RPMI7951 (cell line): ENCODE results near the gene ICAM4. TPM values are rescaled to one million over a fixed set of nuclear protein-coding genes. Genes with fewer than 3 reads are reported as not detected.
A peak's percentile ranks its signal among the peaks of the same experiment; 100 is the strongest.
"Not testable (repeated sequence)": the region's sequence is repeated elsewhere in the genome, so short reads cannot be mapped to it uniquely, and the experiment has no call there.

Experiments
- DNase-seq: peaks from one replicate; pipeline ENCODE4 v3.0.0-alpha.2; 2012; ENCODE audit warnings: low read depth
- total RNA-seq: library from RNA; depleted of rRNA; stranded (reverse); fragments of >200 nt; shearing (Covaris generic); gene quantifications from 2 replicates; pipeline ENCODE4 v1.2.3, GENCODE V29; 2014

The ICAM4 gene
- total RNA-seq, 1 experiment from 2014 or later: 0.24 TPM

DNA sequence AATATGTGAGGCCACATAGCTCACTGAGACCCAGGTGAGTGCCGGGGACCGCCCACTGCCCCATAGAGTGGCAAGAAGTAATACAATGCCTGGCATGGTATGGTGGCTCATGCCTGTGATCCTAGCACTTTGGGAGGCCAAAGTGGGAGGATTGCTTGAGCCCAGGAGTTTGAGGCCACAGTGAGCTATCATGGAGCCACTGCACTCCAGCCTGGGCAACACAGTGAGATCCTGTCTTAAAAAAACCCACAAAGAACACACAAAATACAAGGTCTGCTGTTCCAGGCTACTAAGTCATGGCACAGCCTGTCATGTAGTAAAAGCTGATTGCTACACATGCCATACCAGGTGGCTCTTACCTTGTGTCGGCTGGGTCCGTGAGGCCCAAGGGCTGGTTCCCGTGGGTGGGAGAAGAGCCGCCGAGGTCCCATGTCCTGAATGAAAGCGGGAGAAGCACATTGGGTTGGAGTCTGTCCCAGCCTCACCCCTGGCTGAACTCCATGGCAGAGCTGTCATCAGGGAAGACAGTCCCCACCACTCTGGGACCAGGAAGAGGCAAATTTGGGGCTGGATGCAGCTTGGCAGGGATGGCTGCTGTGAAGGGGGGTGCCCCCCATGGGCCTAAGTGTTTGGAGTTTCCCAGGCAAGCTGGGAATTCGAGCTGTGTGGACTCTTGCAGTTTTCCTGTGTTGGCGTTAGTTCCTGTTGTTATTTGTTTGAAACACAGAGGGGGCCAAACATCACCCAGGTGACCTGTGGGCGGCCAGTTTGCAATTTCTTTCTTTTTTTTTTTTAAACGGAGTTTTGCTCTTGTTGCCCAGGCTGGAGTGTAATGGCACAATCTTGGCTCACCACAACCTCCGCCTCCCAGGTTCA lies 32.3 kb downstream of the ICAM4 start:
- no peak for DNase-seq

- DNase-seq: no peak
Measured at GRCh38 chr19:10320602-10321416, 34.1 kb downstream of the ICAM4 start.

GRCh38 chr19:10321417-10321797 lies 34.7 kb downstream of the ICAM4 start:
- DNase-seq: no peak

GRCh38 chr19:10321874-10322835 lies 35.4 kb downstream of the ICAM4 start:
- no peak for DNase-seq

- no peak for DNase-seq
Measured at GRCh38 chr19:10325732-10326131, 39.0 kb downstream of the ICAM4 start.

DNA sequence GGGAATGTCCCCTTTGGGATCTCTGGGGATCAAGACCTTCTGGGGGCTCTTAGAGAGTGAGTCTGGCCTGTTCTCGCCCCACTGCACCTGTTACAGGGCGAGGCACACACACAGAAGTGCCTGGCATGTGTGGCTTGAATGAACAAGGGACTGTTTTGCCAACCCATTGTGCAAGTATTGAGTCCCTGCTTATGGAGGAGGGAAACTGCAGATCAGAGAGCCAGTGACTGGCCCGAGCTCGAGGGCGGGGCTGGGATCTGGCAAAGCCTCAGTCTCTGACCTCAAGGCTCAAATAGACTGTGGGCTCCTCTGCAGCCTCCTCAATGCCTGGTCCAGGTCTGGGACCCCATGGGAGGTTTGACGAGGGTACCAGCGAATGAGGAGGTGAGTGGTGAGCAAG lies 41.0 kb downstream of the ICAM4 start:
- no peak for DNase-seq

DNA sequence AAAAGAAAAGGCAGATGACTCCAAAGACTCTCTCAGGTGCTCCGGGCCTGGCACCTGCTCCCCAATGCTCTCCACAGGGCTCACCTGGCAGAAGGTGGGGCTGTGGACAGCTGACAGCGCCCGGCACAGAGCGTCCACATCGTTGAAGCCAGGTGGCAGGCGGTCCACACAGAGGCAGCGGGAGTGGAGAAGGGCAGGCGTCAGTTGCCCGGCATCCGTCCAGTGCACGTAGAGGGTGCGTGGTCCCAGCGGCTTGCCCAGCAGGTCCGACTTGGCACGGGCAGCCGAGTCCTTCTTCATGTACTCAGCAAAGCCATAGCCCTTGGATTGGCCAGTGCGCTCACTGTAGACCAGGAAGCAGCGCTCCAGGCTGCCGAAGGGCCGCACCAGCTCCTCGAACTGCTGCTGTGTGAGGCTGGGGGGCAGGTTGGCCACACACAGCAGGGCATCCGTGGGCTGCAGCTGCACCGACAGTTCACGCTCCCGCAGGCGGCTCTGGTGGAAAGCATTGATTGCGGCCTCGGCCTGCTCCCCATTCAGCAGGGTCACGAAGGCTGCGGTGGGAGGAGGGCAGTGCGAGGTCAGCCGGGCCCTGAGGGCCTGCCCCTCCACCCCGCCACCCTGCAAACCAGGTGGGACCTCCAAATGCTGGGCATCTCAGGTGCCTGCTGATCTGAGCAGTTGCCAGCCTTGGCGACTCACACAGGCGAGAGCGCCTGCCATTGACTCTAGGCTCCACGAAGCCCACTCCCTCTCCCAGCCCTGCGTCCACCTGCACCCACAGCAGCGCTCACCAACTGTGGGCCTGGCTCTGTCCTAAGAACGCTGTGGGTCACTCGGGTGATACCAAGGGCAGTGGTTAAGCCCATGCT lies 42.0 kb downstream of the ICAM4 start:
- DNase-seq: no peak

DNA sequence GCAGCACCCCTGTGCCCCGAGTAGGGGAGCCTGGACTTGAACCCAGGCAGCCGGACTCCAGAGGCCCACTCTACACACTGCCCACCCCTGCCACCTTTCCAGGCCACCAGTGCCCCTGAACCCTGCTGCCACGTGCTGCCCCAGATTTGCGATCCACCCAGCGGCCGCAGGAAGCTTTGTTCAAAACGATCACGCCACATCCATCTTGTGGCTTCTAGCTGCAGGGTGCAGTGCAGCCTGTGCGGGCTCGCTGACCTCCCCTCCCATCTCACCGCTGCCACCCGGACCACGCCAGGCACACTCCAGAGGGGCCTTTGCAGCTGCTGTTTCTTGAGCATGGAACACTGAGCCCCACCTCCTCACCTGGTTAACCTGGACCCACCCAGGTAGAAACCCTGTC lies 42.8 kb downstream of the ICAM4 start:
- DNase-seq: no peak

DNA sequence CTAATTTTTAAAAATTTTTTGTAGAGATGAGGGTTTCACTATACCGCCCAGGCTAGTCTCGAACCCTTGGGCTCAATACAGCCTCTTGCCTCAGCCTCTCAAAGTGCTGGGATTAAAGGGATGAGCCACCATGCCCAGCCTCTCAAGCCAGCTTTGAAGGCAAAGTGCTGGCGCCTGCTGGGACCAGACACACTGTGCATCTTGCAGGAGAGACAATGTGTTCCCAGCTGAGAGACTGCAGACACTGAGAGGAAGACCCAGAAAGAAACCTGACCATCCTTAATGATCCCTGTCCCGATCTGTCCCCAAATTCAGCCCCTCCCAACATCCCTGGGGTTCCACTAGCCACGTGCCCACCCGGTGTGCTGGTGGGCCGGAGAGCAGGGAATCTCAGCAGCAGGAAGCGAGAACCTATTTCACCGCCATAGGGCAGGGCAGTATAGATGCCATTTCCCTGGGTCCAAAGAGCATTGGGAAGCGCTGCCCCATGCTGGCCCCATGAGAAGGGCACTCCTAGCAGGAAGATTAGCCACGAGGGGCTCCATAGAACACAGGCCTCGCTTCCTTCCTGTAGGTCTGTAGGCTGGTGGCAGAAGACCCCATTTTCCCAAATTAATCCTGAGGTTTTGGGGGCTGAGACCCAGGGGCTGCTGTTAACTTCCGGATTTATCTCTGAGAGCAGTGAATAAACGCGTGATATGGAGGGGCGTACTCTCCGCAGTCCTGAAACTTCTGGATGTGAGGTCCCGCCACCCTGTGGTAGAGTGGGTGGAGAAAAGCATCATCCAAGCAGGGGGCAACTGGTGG lies 45.6 kb downstream of the ICAM4 start:
- DNase-seq: peak; percentile 12

GRCh38 chr19:10332965-10333757 lies 46.4 kb downstream of the ICAM4 start, which contains the start of gene RAVER1:
RAVER1 (minus strand) TSS chr19:10333529; CDS start chr19:10333507, 22 bp downstream.
- peak; percentile 96 for DNase-seq

DNA sequence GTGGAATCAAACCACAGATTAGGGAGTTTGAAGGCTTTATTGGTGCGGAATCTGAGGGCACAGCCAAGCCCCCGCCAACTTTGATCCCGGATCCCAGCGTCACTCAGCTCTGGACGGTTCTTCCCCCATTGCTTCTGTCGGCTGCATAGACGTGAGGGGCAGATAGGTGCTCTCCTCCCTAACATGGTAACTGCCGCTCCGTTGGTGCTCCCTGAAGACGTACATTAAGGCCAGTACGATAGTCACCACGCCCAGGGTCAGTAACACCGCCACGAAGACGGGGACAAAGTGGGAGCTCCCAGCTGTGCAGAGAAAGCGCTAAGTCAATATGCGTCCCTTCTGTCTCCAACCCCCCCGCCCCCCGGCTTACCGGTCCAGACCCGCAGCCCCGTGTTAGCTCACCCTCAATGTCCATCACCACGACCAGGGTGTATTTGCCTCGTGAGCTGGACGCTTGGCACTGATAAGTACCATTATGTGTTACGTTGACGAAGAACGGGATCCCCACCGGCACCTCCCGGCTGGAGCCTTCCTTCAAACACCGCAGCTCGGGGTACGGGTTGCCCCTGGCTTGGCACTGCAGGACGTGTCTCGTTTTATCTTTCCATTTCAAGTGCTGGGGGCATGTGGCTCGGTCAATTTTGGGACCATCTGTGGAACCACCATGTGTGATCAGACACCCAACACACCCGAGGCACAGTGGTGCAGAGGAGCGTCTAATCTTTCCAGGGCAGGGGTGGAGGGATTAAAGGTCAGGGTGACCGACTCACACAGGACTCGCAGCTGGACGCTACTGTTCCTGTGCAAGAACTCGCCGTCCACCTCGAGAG lies 47.2 kb downstream of the ICAM4 start:
- DNase-seq: no peak

DNA sequence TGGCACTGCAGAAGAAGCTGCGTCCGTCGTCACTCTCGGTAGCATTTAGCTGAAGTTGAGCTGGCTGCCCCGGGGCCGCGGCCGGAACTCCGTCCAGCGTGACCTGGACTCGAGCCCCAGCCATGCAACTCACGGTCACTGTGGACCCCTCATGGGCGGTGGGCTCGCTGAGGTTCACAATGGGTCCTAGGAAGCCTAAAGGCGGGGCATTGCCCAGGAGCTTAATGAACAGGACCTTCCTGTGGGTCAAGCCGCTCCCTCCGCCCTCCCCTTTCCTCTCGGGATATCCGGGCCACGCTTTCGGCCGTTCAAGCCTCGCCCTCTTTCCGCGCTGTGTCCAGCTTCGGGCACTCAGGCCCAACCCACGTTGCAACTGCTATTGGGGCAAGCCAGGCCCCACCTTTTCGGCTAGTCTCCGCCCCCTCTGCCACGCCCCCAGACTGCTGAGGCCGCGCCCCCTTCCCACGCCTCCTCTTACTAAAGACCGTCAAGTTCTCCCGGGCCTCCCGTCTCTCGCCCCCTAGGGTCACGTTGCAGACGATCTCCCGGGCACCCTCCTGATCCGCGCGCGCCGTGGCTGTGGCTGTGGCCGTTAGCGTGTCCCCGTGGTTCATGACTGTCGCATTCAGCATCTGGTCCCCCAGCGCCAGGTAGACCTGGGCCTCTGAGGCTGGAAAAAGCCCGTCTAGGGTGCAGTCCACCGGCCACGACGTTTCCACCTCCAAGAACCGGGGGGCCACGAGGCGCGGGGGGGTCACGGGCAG lies 48.0 kb downstream of the ICAM4 start:
- DNase-seq: peak; percentile 96

DNA sequence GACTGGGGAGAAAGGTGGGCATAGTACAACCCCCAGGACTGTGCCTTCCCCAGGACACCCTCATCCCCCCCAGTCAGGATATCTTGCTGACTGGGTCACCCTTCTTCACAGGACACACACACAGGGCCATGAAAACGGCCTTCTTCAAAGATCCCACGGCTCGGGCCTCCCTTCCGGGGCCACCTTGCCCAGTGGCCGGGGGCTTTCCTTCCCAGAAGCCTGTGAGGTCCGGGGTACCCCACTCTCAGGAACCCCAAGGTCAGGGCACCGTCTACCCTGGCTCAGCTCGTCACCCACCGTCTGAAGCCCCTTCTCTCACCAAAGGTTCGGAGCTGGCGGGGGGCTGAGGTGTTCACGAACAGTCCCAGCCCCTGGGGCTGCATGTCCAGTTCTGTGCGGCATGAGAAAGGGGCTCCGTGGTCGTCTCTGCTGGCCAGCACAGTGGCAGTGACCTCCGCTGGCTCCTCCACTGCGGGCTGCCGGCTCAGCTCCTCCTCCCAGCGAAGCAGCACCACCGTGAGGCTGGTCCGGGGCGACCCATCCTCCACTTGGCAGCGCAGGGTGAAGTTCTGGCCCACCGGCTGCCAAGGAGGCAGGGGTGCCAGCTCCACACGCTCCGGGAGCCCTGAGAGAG lies 48.7 kb downstream of the ICAM4 start:
- no peak for DNase-seq

DNA sequence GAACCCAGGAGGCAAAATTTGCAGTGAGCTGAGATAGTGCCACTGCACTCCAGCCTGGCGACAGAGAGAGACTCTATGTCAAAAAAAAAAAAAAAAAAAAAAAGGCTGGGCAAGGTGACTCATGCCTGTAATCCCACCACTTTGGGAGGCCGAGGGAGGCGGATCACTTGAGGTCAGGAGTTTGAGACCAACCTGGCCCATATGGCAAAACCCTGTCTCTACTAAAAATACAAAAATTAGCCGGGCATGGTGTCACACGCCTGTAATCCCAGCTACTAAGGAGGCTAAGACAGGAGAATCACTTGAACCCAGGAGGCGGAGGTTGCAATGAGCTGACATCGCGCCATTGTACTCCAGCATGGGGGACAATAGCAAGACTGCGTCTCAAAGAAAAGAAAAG lies 50.0 kb downstream of the ICAM4 start:
- not testable (repeated sequence) for DNase-seq
